Measurements from ENCODE around the gene ADAMTSL5. TPM values are rescaled to one million over a fixed set of nuclear protein-coding genes. Genes with fewer than 3 reads are reported as not detected.
A peak's percentile ranks its signal among the peaks of the same experiment; 100 is the strongest.

ADAMTSL5 gene
- total and polyA plus RNA-seq, 2 of the 13 experiments (the other 11 are each of a cell fraction or from before 2014, with no cell fraction given): 0.60 to 2.7 TPM

GRCh38 chr19:1455336-1456120 lies 57.3 kb downstream of the ADAMTSL5 start (continued):
- TF ChIP-seq ZFYVE20 (CRISPR knock-in tag; IDR thresholded peaks at IDR 0.05; ENCODE audit: borderline replicate concordance, low read depth) (no peak), ZNF407 (CRISPR knock-in tag; IDR thresholded peaks at IDR 0.05; ENCODE audit: not compliant biosample characterization) (peak; percentile 5), KDM2A (CRISPR knock-in tag; IDR thresholded peaks at IDR 0.05; ENCODE audit: borderline replicate concordance, low read depth) (peak; percentile 67), ZKSCAN1 (IDR thresholded peaks at IDR 0.05; ENCODE audit: low read length) (no peak), MNT (IDR thresholded peaks at IDR 0.05) (no peak), GPBP1L1 (CRISPR knock-in tag; IDR thresholded peaks at IDR 0.05) (no peak), MTF1 (CRISPR knock-in tag; IDR thresholded peaks at IDR 0.05) (no peak), ZNF773 (CRISPR knock-in tag; IDR thresholded peaks at IDR 0.05; ENCODE audit: borderline replicate concordance) (no peak), PHF8 (CRISPR knock-in tag; IDR thresholded peaks at IDR 0.05) (no peak), MAX (IDR thresholded peaks at IDR 0.05) (peak; percentile 54; the same call in 1 of the 2 replicates), CENPBD1 (CRISPR knock-in tag; IDR thresholded peaks at IDR 0.05; ENCODE audit: borderline replicate concordance, low read depth) (no peak), DNMT3B (CRISPR knock-in tag; conservative IDR thresholded peaks at IDR 0.05) (no peak), PHF21A (CRISPR knock-in tag; IDR thresholded peaks at IDR 0.05) (no peak), RFXAP (CRISPR knock-in tag; IDR thresholded peaks at IDR 0.05; ENCODE audit: borderline replicate concordance) (no peak), CENPT (CRISPR knock-in tag; IDR thresholded peaks at IDR 0.05; ENCODE audit: low read depth) (no peak), ZNF205 (CRISPR knock-in tag; IDR thresholded peaks at IDR 0.05) (0 out of 2 replicates have a peak, but pooled peaks have one; percentile 26), CCDC6 (CRISPR knock-in tag; IDR thresholded peaks at IDR 0.05) (no peak), NR3C1 (CRISPR knock-in tag; IDR thresholded peaks at IDR 0.05) (no peak)

Data from HepG2 (cell line).